Smooth muscle cell of the pulmonary artery (primary cell): ENCODE data around the gene GLRX3. TPM values are rescaled to one million over a fixed set of nuclear protein-coding genes. Genes with fewer than 3 reads are reported as not detected.

Experiments used
- total RNA-seq: library from RNA; depleted of rRNA; stranded (reverse); fragments of >200 nt; gene quantifications from 2 replicates; pipeline ENCODE4 v1.2.3, GENCODE V29; 2014

The GLRX3 gene
- total RNA-seq = 47.7 and 55.7 TPM in 2 replicates

GRCh38 chr10:130136226-130137089 is at the start of gene GLRX3:
Gene GLRX3 (plus strand): TSS chr10:130136391. CDS start chr10:130136421, 30 bp downstream.

GRCh38 chr10:130110246-130111112 is 25.7 kb upstream of the GLRX3 start, which contains the start of gene C10orf143:
Gene C10orf143 (minus strand): TSS chr10:130110830. CDS start chr10:130110772, 58 bp downstream.

Other genes starting within 250 kb of the GLRX3 start
- 1.6 and 6.5 TPM in 2 replicates for gene EBF3, start 172.1 kb upstream of the GLRX3 start, total RNA-seq
- 0.13 and 0.30 TPM in 2 replicates for gene C10orf143, start 25.6 kb upstream of the GLRX3 start, total RNA-seq